ENCODE measurements around the gene COPE.

Gene COPE

DNA sequence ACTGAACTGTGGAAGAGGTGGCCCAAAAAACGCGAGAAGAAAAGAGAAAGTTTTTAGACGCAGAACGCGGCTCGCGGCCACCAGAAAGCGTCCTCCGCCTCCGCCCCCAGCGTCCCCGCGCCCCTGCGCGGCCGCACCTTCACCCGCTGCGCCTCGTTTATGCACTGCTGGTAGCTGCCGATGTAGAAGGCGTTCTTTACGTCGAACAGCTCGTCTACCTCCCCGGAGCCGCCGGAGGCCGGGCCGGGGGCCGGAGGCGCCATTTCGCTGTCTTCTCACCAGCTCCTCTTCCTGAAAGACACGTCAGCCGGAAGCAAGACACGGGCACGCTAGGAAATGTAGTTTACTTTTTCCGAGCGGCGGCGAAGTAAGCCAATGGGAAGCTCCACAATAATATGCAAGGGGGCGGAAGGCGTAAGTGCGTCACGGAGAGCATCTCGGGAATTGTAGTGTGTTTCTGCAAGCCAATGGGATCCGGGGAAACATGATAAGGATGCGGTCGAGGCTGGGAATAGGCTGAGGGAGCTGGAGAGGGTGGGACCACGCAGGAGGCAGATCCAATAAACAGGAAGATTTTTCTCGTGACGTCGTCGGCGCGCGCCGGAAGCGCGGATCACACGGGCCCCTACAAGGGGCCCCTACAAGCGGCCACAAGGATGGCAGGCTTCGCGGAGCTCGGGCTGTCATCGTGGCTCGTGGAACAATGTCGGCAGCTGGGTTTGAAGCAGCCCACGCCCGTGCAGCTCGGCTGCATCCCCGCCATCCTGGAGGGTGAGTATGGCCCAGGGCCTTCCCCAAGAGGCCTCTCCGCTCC lies at the start of gene COPE, which contains the start of gene DDX49:
Gene COPE (minus strand): TSS at position 302 of the 814 bp plus-strand sequence. CDS start 39 bp downstream, at position 263.
Gene DDX49 (plus strand): TSS at position 630 of the 814 bp plus-strand sequence. CDS start 27 bp downstream, at position 657.
- no peaks in the 10 kb centered on the region for H3K9me3 ChIP-seq (ENCODE audit: control insufficient read depth, low read length)
- H3K4me2 ChIP-seq (ENCODE audit: low read length), result peak within 1 kb of the TSS; percentile 76
- H2AFZ ChIP-seq, result peak within 1 kb of the TSS; percentile 94
- H3K79me2 ChIP-seq, result peaks cover 26% of the 10 kb centered on the region
- H3K4me1 ChIP-seq, result peaks cover 10% of the 10 kb centered on the region
- peak within 1 kb of the TSS; percentile 74 for H3K9ac ChIP-seq
- H3K4me3 ChIP-seq (ENCODE audit: low read depth, low read length), result peak within 1 kb of the TSS; percentile 73
- no peak for TF ChIP-seq CTCF (IDR thresholded peaks at IDR 0.05)
- H3K27ac ChIP-seq, result peak within 1 kb of the TSS; percentile 87
- H3K27me3 ChIP-seq (ENCODE audit: control insufficient read depth, insufficient read depth, low read length), result no peaks in the 10 kb centered on the region
- no peaks in the 10 kb centered on the region for H3K36me3 ChIP-seq (ENCODE audit: control insufficient read depth, insufficient read depth, low read length)

DNA sequence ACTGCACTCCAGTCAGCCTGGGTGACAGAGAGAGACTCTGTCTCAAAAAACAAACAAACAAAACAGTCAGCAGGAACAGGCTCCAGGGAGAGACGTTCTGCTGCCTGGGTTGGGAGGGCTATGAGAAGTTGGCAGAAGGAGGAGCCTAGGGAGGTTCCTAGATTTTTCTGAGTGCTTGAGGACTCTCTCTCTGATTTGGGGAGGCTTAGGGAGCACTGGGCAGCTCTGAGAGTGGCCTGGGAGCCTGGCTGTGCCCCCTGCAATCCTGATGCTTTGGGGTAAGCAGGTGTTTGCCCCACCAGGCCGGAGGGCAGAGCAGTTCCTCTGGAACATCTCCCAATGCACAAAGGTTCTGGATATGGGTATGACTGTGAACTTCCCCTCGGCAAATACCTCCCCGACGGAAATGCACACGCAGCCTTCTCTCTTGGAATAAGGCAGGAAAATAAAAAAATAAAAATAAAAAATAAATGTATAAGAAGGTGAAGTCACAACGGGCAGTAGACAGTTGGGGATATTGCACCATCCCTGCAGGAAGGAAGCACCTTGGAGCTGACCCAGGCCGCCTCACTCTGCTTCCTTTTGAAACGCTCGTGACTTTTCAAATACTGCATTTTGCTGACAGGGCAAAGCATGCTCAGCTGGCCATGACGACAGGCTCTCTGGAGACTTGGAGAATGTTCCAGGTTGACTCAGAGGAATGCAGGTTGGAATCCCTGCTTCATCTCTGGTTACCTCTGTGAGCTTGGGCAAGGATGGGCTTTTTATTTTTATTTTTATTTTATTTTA lies 48.4 kb upstream of the COPE start:
- H3K27me3 ChIP-seq (ENCODE audit: control insufficient read depth, insufficient read depth, low read length), result no peaks in the 10 kb centered on the region
- H3K4me3 ChIP-seq (ENCODE audit: low read depth, low read length), result peak overlapping the region; percentile 58
- H3K4me1 ChIP-seq, result peaks cover 17% of the 10 kb centered on the region
- peak overlapping the region; percentile 95 for H3K4me2 ChIP-seq (ENCODE audit: low read length)
- H3K36me3 ChIP-seq (ENCODE audit: control insufficient read depth, insufficient read depth, low read length), result no peaks in the 10 kb centered on the region
- H3K9ac ChIP-seq, result no peak overlapping the region
- H2AFZ ChIP-seq, result peak overlapping the region; percentile 72
- H3K79me2 ChIP-seq, result no peaks in the 10 kb centered on the region
- H3K9me3 ChIP-seq (ENCODE audit: control insufficient read depth, low read length), result no peaks in the 10 kb centered on the region
- H3K27ac ChIP-seq, result peak overlapping the region; percentile 89
- no peak for TF ChIP-seq CTCF (IDR thresholded peaks at IDR 0.05)

- Histone ChIP-seq H3K4me2 (ENCODE audit: low read length) (no peak overlapping the region), H3K4me1 (peaks cover 17% of the 10 kb centered on the region), H3K9me3 (ENCODE audit: control insufficient read depth, low read length) (no peaks in the 10 kb centered on the region), H3K79me2 (no peaks in the 10 kb centered on the region), H3K27ac (peak overlapping the region; percentile 89), H3K36me3 (ENCODE audit: control insufficient read depth, insufficient read depth, low read length) (no peaks in the 10 kb centered on the region), H3K27me3 (ENCODE audit: control insufficient read depth, insufficient read depth, low read length) (no peaks in the 10 kb centered on the region), H2AFZ (peak overlapping the region; percentile 34), H3K4me3 (ENCODE audit: low read depth, low read length) (peak overlapping the region; percentile 8), H3K9ac (no peak overlapping the region)
- no peak for TF ChIP-seq CTCF (IDR thresholded peaks at IDR 0.05)
Measured at GRCh38 chr19:18966307-18966706, 47.1 kb upstream of the COPE start.

DNA sequence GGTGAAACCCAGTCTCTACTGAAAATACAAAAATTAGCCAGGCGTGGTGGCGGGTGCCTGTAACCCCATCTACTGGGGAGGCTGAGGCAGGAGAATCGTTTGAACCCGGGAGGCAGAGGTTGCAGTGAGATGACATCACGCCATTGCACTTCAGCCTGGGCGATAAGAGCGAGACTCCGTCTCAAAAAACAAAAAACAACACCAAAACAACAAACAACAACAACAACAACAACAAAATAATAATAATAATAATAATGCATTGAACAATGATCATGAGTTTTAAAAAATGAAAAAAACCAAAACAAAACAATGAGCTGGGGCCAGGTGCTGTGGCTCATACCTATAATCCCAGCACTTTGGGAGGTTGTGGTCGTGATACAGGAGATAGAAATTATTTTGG lies 44.9 kb upstream of the COPE start:
- H3K4me1 ChIP-seq, result peaks cover 14% of the 10 kb centered on the region
- no peak overlapping the region for H3K4me3 ChIP-seq (ENCODE audit: low read depth, low read length)
- H3K27me3 ChIP-seq (ENCODE audit: control insufficient read depth, insufficient read depth, low read length), result no peaks in the 10 kb centered on the region

More for the DNA sequence above, 44.9 kb upstream of the COPE start:
- Histone ChIP-seq H2AFZ (no peak overlapping the region), H3K36me3 (ENCODE audit: control insufficient read depth, insufficient read depth, low read length) (no peaks in the 10 kb centered on the region), H3K9ac (no peak overlapping the region), H3K79me2 (no peaks in the 10 kb centered on the region), H3K4me2 (ENCODE audit: low read length) (no peak overlapping the region), H3K27ac (no peak overlapping the region), H3K9me3 (ENCODE audit: control insufficient read depth, low read length) (no peaks in the 10 kb centered on the region)
- no peak for TF ChIP-seq CTCF (IDR thresholded peaks at IDR 0.05)
